Fibroblast of villous mesenchyme (primary cell): ENCODE data around the gene SNN. TPM values are rescaled to one million over a fixed set of nuclear protein-coding genes. Genes with fewer than 3 reads are reported as not detected.

Experiments used
- DNase-seq: peaks from one replicate; pipeline ENCODE4 v3.0.0-alpha.2; 2010; ENCODE audit warnings: low read depth
- H3K4me3 ChIP-seq: 2 replicates; pipeline ENCODE4 v1.5.1; 2011; ENCODE audit warnings: low read depth, mild to moderate bottlenecking, low read length
- total RNA-seq: library from RNA; depleted of rRNA; stranded (reverse); fragments of >200 nt; gene quantifications from 2 replicates; pipeline ENCODE4 v1.2.3, GENCODE V29; 2012
- TF ChIP-seq, protein P1 (sequence below): IDR thresholded peaks from 2 replicates; pipeline ENCODE4 v1.5.1; 2012; ENCODE audit warnings: low read depth, mild to moderate bottlenecking, low read length; ENCODE audit not compliant: insufficient read depth

SNN gene
- total RNA-seq, 1 donor, result 13.0 TPM

DNA sequence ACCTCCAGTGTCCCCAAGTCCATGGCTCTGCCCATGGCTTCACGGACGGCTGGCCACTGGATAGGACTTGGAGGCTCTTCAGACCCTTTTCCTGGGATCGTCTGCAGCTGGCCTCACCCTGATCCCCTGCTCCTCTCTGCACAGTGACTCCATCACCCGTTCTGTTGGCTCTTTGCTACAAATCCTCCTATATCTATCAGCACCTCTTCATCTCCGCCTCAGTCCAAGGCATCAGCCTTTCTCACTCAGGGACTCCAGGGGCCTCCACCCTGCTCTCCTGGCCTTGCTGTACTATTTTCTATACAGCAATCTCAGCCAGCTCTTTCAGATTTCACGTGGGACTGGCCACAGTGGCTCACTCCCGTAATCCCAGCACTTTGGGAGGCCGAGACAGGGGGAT is 10.7 kb upstream of the SNN start:
- no peak overlapping the region for H3K4me3 ChIP-seq
- TF ChIP-seq, protein P1, sequence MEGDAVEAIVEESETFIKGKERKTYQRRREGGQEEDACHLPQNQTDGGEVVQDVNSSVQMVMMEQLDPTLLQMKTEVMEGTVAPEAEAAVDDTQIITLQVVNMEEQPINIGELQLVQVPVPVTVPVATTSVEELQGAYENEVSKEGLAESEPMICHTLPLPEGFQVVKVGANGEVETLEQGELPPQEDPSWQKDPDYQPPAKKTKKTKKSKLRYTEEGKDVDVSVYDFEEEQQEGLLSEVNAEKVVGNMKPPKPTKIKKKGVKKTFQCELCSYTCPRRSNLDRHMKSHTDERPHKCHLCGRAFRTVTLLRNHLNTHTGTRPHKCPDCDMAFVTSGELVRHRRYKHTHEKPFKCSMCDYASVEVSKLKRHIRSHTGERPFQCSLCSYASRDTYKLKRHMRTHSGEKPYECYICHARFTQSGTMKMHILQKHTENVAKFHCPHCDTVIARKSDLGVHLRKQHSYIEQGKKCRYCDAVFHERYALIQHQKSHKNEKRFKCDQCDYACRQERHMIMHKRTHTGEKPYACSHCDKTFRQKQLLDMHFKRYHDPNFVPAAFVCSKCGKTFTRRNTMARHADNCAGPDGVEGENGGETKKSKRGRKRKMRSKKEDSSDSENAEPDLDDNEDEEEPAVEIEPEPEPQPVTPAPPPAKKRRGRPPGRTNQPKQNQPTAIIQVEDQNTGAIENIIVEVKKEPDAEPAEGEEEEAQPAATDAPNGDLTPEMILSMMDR, result no peak
- DNase-seq, result no peak

DNA sequence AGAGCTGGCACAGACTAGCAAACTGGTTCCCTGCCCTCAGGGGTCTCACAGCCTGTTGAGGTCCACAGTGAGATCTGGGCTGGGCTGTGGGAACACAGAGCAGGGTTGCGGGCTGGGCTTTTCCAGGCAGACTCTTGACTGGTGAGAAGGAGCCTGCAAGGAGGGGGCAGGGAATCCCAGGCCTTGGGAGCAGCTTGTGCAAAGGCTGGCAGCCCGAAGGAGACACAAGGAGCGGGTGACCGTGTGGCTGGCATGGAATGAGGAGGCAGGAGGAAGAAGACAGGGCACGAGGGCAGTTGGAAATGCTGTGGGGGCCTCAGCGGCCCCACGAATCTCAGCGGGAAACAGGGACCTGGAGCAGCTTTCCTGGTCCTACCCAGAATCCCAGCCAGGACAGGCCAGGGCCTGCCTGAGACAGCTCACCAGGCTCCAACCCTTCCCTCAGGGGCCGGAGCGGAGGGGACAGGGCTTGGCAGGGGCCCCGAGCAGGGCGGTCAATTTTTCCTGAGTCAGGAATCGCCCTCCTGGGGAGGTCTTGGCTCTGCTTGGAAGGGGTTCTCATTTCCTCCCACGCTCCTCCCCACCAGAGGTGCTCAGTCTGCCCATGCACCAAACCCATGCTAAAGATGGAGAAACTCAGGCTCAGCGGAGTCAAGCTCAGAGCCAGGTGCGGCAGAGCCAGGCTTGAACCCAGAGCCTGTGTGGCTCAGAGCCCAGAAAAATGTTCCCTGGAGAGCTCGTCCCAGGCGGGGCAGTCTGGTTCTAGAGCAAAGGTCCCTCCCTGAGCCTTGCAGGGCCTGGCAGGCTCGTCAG is 9.2 kb upstream of the SNN start:
- H3K4me3 ChIP-seq, result no peak overlapping the region
- TF ChIP-seq, protein P1, result no peak
- DNase-seq, result no peak

DNA sequence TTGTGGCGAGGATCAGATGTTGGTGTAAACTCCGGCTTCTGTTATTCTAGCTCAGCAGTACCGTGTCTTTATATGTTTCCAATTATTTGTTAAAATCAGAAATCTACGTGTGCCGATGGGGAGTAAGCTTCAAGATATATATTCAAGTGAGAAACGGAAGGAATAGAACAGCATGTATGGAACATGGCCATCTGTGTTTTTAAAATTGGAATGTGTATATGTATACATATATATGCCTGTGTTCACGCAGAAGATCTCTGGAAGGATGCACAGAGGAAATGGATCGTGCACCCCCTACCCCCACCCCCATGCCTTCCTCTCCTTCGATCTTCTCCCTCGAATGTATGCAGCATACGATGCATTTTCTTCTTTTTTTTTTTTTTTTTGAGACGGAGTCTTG is 7.7 kb upstream of the SNN start:
- no peak overlapping the region for H3K4me3 ChIP-seq
- TF ChIP-seq, protein P1, result no peak
- DNase-seq, result no peak

DNA sequence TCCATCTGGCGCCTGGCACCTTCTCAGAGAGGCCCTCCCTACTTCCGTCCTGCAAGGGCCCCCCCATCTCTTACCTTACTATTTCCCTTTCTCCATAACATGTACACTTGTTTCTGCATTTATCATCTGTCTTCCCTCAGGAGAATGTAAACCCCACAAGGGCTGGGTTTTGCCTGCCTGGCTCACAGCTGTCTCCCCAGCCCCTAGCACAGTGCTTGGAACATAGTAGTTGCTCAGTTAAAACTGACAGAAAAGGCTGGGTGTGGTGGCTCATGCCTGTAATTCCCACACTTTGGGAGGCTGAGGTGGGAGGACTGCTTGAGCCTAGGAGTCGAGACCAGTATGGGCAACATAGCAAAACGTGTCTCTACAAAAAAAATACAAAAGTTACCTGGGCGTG is 5.7 kb upstream of the SNN start:
- no peak overlapping the region for H3K4me3 ChIP-seq
- no peak for DNase-seq
- TF ChIP-seq, protein P1, result no peak

DNA sequence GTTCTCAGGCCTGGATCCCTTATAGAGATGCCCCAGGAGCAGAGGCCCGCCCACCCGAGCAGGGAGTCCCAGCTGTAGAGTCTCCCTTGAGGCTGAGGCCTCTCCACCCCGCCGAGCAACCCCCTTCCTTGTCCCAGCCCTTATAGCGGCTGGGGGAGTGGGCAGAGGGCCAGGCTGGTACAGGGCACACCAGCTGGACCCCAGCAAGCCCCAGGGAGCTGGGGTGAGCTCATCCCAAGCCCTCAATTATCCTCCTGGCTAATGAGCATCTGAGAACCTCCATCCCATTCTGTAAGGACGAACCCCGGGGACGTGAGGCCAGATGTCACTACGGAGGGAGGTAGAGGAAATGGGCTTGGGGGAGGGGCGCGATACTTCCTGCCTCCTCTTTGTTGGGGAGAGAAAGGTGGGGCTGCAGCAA is 3.2 kb upstream of the SNN start:
- H3K4me3 ChIP-seq, result no peak overlapping the region
- no peak for DNase-seq
- TF ChIP-seq, protein P1, result no peak

DNA sequence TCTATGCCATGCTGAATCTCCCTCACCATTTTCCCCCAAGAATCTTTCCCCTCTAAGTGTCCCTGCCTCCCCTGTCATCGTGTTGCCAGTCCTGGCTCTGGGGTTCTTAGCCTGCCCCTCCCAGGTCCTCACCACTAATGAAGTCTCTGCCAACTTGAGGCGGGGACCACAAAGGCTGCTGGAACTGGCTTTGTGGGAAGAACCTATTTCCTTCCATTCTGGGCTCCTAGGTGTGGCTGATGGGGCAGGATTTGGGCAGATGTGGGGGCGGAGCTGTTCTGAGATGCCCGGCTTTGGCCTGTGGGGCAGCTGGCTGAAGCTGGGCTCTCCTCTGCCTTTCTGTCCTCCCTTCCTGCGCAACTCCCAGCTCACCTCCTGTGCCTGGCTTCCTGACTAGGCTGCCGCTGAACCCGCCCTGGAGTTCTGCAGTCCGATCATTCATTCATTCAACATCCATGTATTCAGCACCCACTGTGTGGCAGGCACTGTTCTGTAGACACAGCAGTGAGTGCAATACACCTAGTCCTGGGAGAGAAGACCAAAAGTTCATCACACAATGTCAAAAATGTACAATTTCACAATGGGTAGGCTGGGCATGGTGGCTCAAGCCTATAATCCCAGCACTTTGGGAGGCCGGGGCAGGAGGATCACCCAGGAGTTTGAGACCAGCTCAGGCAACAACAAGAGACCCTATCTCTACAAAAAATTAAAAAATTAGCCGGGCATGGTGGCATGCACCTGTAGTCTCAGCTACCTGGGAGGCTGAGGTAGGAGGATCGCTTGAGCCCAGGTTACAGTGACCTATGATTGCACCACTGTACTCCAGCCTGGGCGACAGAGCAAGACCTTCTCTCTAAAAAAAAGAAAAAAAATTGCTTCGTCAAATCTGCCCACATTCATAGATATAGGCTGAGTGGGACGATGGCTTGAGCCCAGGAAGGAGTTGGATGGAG is 1.9 kb upstream of the SNN start:
- TF ChIP-seq, protein P1, result no peak
- no peak for DNase-seq
- H3K4me3 ChIP-seq, result no peak overlapping the region
